Suprapubic skin (tissue), 4 donors: ENCODE results near the gene MRPL19. TPM values are rescaled to one million over a fixed set of nuclear protein-coding genes. Genes with fewer than 3 reads are reported as not detected.

ENCODE experiments used
- DNase-seq, 2 donors: peaks; one replicate each; pipeline ENCODE4 v3.0.0-alpha.2; 2019; ENCODE audit warnings: low spot score in 2 of 2
- H3K27ac ChIP-seq: fragments of 200-600 bp; sonication (generic); one replicate; pipeline ENCODE4 v1.5.1; 2019
- H3K27me3 ChIP-seq: fragments of 200-600 bp; sonication (generic); one replicate; pipeline ENCODE4 v1.5.1; 2019
- H3K36me3 ChIP-seq: fragments of 200-600 bp; sonication (generic); one replicate; pipeline ENCODE4 v1.5.1; 2019
- H3K4me1 ChIP-seq: fragments of 200-600 bp; sonication (generic); one replicate; pipeline ENCODE4 v1.5.1; 2019
- H3K4me3 ChIP-seq: fragments of 200-600 bp; sonication (generic); one replicate; pipeline ENCODE4 v1.5.1; 2019; ENCODE audit warnings: mild to moderate bottlenecking
- H3K9me3 ChIP-seq: fragments of 200-600 bp; sonication (generic); one replicate; pipeline ENCODE4 v1.5.1; 2019
- EP300 ChIP-seq: sonication (generic); formaldehyde crosslinking; IDR thresholded peaks from one replicate; pipeline ENCODE4 v1.6.1; 2017; ENCODE audit warnings: antibody characterized with exemption
- POLR2A ChIP-seq, 2 donors: fragments of 450-650 bp; IDR thresholded peaks; one replicate each; pipeline ENCODE4 v1.6.1; 2017; ENCODE audit warnings: antibody characterized with exemption in 2 of 2, mild to moderate bottlenecking in 2 of 2, moderate library complexity in 2 of 2
- POLR2AphosphoS5 ChIP-seq, 3 donors: sonication (generic); formaldehyde crosslinking; IDR thresholded peaks; one replicate each; pipeline ENCODE4 v1.6.1; 2017; ENCODE audit warnings: antibody characterized with exemption in 3 of 3
- WGBS: methylation state at CpG from one replicate; pipeline ENCODE4 v1.1.5; 2018; 5-methylcytosine and 5-hydroxymethylcytosine counted together
- total RNA-seq, 4 donors: library from RNA; depleted of rRNA; stranded (reverse); fragments of >200 nt; gene quantifications; one replicate each; pipeline ENCODE4 v1.1.0, GENCODE V29; 2016
- TF ChIP-seq, protein P1 (sequence below), 2 donors: fragments of 200-600 bp in 1 of 2; fragments of 450-650 bp in 1 of 2; sonication (generic) in 1 of 2; IDR thresholded peaks; one replicate each; pipeline ENCODE4 v1.5.1; 2016 to 2019; ENCODE audit warnings: antibody characterized with exemption in 2 of 2, mild to moderate bottlenecking in 1 of 2, moderate library complexity in 1 of 2

The MRPL19 gene
- total RNA-seq, 4 donors from 2014 or later, result 24.6 to 44.5 (median 27.5) TPM

DNA sequence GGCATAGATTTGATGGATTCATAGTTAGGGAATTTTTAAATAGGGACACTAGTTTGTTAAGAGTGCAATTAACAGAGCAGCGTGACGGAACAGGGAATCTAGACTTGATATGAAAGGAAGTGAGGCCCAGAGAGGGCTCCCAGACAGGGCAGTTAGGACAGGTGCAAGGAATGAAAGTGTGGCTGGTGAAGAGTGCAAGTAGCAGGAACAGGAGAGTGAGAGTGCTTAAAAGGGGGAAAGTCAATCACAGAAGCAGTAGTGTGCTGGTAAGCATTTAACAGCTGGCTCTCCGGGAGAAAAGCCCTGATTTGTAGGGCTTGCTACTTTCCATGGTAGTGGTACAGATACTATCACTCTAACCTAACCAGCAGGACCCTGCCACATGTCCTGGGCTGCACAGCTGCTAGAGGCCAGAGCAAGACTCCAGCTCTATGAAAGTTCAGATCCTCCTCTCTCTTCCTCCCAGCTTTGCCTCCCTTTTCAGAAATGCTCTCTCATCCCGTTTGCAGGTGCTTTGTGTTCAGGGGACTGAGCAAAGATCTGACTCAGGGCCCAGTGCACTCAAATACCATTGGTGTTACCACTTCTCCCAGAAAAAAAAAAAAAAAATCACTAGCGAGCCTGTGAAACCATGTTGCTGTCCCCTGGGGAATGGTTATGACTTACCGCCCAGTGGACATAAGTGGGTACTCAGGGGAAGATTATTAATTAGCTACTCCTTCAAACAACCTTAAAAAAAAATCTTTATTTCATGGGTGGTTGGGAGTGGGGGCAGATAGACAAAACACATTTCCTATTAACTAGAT, 82.2 kb downstream of the MRPL19 start:
- H3K4me1 ChIP-seq, result no peaks in the 10 kb centered on the region

DNA sequence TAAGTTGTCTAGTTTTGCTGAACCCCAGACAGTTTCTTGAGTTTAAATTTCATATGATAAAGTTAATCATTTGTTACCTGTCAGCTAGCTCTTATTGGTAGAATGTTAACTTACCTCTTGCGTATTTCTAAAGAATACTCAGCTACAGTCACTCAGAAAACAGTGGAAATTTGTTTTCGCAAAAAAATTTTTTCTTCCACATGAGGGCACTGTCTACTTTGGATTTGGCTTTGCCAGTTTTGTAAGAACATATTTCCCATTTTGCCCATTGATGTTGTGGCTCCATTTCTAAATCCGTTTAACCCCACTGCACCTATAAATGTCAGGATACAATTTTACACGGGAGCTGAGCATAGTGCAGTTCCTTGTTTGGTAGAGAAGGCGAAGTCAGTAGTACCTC, 83.3 kb downstream of the MRPL19 start:
- H3K9me3 ChIP-seq, result no peaks in the 10 kb centered on the region
- H3K27ac ChIP-seq, result no peak overlapping the region
- 59% methylated on average over 5 of the region's 5 CpGs for WGBS
- no peaks in the 10 kb centered on the region for H3K27me3 ChIP-seq
- H3K4me3 ChIP-seq, result no peak overlapping the region
- no peaks in the 10 kb centered on the region for H3K4me1 ChIP-seq
- no peak for DNase-seq
- no peak for TF ChIP-seq POLR2A (IDR thresholded peaks at IDR 0.05)
- TF ChIP-seq POLR2AphosphoS5 (IDR thresholded peaks at IDR 0.05), result no peak
- TF ChIP-seq, protein P1, sequence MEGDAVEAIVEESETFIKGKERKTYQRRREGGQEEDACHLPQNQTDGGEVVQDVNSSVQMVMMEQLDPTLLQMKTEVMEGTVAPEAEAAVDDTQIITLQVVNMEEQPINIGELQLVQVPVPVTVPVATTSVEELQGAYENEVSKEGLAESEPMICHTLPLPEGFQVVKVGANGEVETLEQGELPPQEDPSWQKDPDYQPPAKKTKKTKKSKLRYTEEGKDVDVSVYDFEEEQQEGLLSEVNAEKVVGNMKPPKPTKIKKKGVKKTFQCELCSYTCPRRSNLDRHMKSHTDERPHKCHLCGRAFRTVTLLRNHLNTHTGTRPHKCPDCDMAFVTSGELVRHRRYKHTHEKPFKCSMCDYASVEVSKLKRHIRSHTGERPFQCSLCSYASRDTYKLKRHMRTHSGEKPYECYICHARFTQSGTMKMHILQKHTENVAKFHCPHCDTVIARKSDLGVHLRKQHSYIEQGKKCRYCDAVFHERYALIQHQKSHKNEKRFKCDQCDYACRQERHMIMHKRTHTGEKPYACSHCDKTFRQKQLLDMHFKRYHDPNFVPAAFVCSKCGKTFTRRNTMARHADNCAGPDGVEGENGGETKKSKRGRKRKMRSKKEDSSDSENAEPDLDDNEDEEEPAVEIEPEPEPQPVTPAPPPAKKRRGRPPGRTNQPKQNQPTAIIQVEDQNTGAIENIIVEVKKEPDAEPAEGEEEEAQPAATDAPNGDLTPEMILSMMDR (IDR thresholded peaks at IDR 0.05), result no peak
- no peak for TF ChIP-seq EP300
- no peaks in the 10 kb centered on the region for H3K36me3 ChIP-seq

More for the DNA sequence above, 82.2 kb downstream of the MRPL19 start:
- Histone ChIP-seq H3K9me3 (no peaks in the 10 kb centered on the region), H3K36me3 (no peaks in the 10 kb centered on the region), H3K27me3 (no peaks in the 10 kb centered on the region), H3K27ac (no peak overlapping the region), H3K4me3 (no peak overlapping the region)
- WGBS, result 74% methylated on average over 6 of the region's 6 CpGs
- TF ChIP-seq POLR2AphosphoS5 (IDR thresholded peaks at IDR 0.05) (no peak), POLR2A (IDR thresholded peaks at IDR 0.05) (no peak), EP300 (no peak)
- TF ChIP-seq, protein P1 (IDR thresholded peaks at IDR 0.05), result no peak
- no peak for DNase-seq

DNA sequence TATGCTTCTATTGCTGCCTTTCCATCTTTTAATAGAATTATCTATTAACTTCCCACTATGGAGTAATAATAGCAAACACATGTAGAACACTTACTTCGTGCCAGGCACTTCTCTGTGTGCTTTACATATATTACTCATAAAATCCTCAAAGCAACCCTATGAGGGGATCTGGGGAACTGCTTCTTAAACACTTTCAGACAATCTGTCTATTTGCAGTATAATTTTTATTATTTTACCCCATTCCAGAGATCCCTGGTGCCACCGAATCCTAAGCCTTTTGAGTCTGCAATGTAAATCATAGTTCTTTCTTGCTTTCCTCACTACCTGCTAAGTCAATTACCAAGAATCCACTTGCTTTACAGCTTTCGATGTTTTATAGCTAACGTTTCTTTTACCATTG, 89.7 kb downstream of the MRPL19 start:
- Histone ChIP-seq H3K27ac (no peak overlapping the region), H3K4me3 (no peak overlapping the region), H3K27me3 (no peaks in the 10 kb centered on the region), H3K36me3 (no peaks in the 10 kb centered on the region), H3K9me3 (no peaks in the 10 kb centered on the region), H3K4me1 (no peaks in the 10 kb centered on the region)
- no peak for TF ChIP-seq POLR2AphosphoS5 (IDR thresholded peaks at IDR 0.05)
- no peak for TF ChIP-seq EP300
- TF ChIP-seq, protein P1 (IDR thresholded peaks at IDR 0.05), result no peak
- no peak for TF ChIP-seq POLR2A (IDR thresholded peaks at IDR 0.05)
- no peak for DNase-seq
- 62% methylated on average over 4 of the region's 4 CpGs for WGBS

DNA sequence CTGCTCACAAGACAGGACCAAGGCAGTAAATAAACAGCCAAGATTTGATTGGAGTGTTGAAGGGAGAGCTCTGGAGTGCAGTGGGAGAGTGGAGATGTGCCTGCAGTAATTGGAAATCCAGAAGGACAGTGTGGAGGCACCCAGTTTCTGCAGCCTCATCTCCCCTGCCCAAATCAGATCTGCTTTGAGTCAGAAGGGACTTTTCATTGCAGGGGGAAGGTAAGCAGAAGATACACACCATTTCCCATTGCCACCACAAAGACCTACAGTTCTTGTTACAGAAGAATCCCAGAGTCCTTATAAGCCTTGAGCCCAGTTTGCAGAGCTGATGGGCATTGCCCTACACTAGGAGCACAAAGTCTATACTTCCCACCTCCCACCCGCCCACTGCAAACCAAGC, 91.4 kb downstream of the MRPL19 start:
- Histone ChIP-seq H3K27ac (no peak overlapping the region), H3K27me3 (no peaks in the 10 kb centered on the region), H3K36me3 (no peaks in the 10 kb centered on the region), H3K9me3 (no peaks in the 10 kb centered on the region), H3K4me3 (no peak overlapping the region), H3K4me1 (no peaks in the 10 kb centered on the region)
- TF ChIP-seq, protein P1 (IDR thresholded peaks at IDR 0.05), result no peak
- TF ChIP-seq POLR2AphosphoS5 (IDR thresholded peaks at IDR 0.05) (no peak), EP300 (no peak), POLR2A (IDR thresholded peaks at IDR 0.05) (no peak)
- DNase-seq, result no peak
- WGBS, result 75% methylated on average over 1 of the region's 1 CpG

Other genes starting within 250 kb of the MRPL19 start
- 10 to 100 TPM in 1 of 4 donors, 1 to 10 TPM in 3; 5.7 to 11.4 (median 7.9) TPM for gene EVA1A, start 85.8 kb upstream of the MRPL19 start, total RNA-seq
- 10 to 100 TPM; 14.9 to 37.7 (median 18.7) TPM for gene GCFC2, start 64.1 kb downstream of the MRPL19 start, total RNA-seq